ENCODE data around the gene TRAPPC3. TPM values are rescaled to one million over a fixed set of nuclear protein-coding genes. Genes with fewer than 3 reads are reported as not detected.

Gene TRAPPC3
- total and polyA plus RNA-seq, 9 of the 15 experiments (the other 6 are each of a cell fraction or from before 2014, with no cell fraction given), result 20.6 to 141 (median 112) TPM

GRCh38 chr1:36093226-36093625 lies 56.1 kb downstream of the TRAPPC3 start (continued):
- TF ChIP-seq CHD7 (IDR thresholded peaks at IDR 0.05; ENCODE audit: low read depth, low read length), result no peak
- no peak for TF ChIP-seq ZNF655 (CRISPR knock-in tag; IDR thresholded peaks at IDR 0.05)
- no peak for TF ChIP-seq SNAPC5 (CRISPR knock-in tag; IDR thresholded peaks at IDR 0.05)
- TF ChIP-seq USF1 (CRISPR knock-in tag; IDR thresholded peaks at IDR 0.05), result no peak
- no peak for TF ChIP-seq ZFP91 (CRISPR knock-in tag; IDR thresholded peaks at IDR 0.05)
- TF ChIP-seq TSC22D4 (tag; IDR thresholded peaks at IDR 0.05), result no peak
- no peak for TF ChIP-seq TAL1 (IDR thresholded peaks at IDR 0.05)
- no peak for TF ChIP-seq BHLHE40 (IDR thresholded peaks at IDR 0.05; ENCODE audit: low read length)
- no peak for TF ChIP-seq IFI16 (CRISPR knock-in tag; IDR thresholded peaks at IDR 0.05)

All from K562 (cell line).